ENCODE data around the gene TRMT13. TPM values are rescaled to one million over a fixed set of nuclear protein-coding genes. Genes with fewer than 3 reads are reported as not detected.

TRMT13 gene
- total and polyA plus RNA-seq, 2 donors (not counting 3 experiments of a cell fraction or from before 2014, with no cell fraction given): 2.9 to 14.1 TPM

DNA sequence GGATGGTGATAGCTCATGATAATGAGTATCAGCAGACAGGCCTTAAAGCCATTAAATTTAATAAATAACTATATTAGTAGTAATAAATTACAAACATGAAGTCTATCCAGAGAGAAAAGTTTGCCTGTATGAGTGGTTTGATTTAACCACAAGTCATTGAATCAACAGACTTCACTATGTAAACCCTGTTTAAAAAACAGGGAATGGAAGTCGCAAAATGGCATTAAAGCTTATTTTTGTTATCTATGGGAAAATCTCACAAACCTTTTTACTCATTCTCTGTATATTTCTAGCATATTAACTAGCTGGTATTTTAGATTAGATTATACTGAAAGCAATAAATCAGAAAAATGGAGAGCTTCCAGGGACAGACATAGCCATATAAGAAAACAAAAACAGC is 45.6 kb upstream of the TRMT13 start:
- H3K9me1 ChIP-seq (replicated peaks; ENCODE audit: control insufficient read depth, extremely low read depth, insufficient read depth, low read length): no peaks in the 10 kb centered on the region
- no peak overlapping the region for H3K4me3 ChIP-seq (replicated peaks in 1 of 3; ENCODE audit: insufficient read depth in 1 of 3, low read depth in 1 of 3, low read length in 3 of 3)
- no peaks in the 10 kb centered on the region for H3K27me3 ChIP-seq (ENCODE audit: control insufficient read depth in 2 of 2, insufficient read depth in 2 of 2, low read length in 2 of 2)
- H3K4me1 ChIP-seq (ENCODE audit: control insufficient read depth, extremely low read depth, insufficient read depth, low read length): peaks cover 3% of the 10 kb centered on the region
- no peak overlapping the region for H3K27ac ChIP-seq (ENCODE audit: insufficient read depth, low read depth, low read length)
- H3K79me2 ChIP-seq (ENCODE audit: control insufficient read depth, insufficient read depth, low read length): no peaks in the 10 kb centered on the region
- FAIRE-seq (no peak), DNase-seq (ENCODE audit: low read depth, low spot score) (no peak)
- TF ChIP-seq FOS (IDR thresholded peaks at IDR 0.05; ENCODE audit: borderline replicate concordance, insufficient read depth, low read length) (no peak), POLR2AphosphoS5 (IDR thresholded peaks at IDR 0.05; ENCODE audit: insufficient read depth, low read depth, low read length) (no peak), EZH2 (IDR thresholded peaks at IDR 0.05; ENCODE audit: borderline replicate concordance, low read depth, low read length, severe bottlenecking) (no peak), MYC (IDR thresholded peaks at IDR 0.05; ENCODE audit: low read depth, low read length) (no peak), POLR2A (IDR thresholded peaks at IDR 0.05; ENCODE audit: low read depth, low read length) (no peak), JUN (IDR thresholded peaks at IDR 0.05; ENCODE audit: borderline replicate concordance, insufficient read depth, insufficient read length, low read depth) (no peak), GATA2 (IDR thresholded peaks at IDR 0.05; ENCODE audit: insufficient read depth, insufficient read length, low read depth, low read length) (no peak)
- TF ChIP-seq, protein P1, sequence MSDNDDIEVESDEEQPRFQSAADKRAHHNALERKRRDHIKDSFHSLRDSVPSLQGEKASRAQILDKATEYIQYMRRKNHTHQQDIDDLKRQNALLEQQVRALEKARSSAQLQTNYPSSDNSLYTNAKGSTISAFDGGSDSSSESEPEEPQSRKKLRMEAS (IDR thresholded peaks at IDR 0.05; ENCODE audit: insufficient read depth, insufficient read length): no peak
- TF ChIP-seq, protein P2, sequence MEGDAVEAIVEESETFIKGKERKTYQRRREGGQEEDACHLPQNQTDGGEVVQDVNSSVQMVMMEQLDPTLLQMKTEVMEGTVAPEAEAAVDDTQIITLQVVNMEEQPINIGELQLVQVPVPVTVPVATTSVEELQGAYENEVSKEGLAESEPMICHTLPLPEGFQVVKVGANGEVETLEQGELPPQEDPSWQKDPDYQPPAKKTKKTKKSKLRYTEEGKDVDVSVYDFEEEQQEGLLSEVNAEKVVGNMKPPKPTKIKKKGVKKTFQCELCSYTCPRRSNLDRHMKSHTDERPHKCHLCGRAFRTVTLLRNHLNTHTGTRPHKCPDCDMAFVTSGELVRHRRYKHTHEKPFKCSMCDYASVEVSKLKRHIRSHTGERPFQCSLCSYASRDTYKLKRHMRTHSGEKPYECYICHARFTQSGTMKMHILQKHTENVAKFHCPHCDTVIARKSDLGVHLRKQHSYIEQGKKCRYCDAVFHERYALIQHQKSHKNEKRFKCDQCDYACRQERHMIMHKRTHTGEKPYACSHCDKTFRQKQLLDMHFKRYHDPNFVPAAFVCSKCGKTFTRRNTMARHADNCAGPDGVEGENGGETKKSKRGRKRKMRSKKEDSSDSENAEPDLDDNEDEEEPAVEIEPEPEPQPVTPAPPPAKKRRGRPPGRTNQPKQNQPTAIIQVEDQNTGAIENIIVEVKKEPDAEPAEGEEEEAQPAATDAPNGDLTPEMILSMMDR (IDR thresholded peaks at IDR 0.05; ENCODE audit: extremely low read depth in 1 of 2, insufficient read depth in 1 of 2, low read depth in 1 of 2, low read length in 2 of 2): no peak
- ChIA-PET CTCF (interaction anchor here (0.7 to 1.2 kb wide), 3 partner anchors 14 to 372 kb away, joined by 3 to 5 read pairs (median 3); no protein-coding TSS in a partner anchor), POLR2A (no interaction called here)
- no peaks in the 10 kb centered on the region for H4K20me1 ChIP-seq (replicated peaks; ENCODE audit: control insufficient read depth, extremely low read depth, insufficient read depth, low read length)
- no TSS peak for BruUV-seq (replicated peaks)
- no peak overlapping the region for H2AFZ ChIP-seq (ENCODE audit: low read depth, low read length)
- H3K9me3 ChIP-seq (replicated peaks; ENCODE audit: control insufficient read depth, insufficient read depth, low read length): no peaks in the 10 kb centered on the region
- H3K9ac ChIP-seq (replicated peaks; ENCODE audit: extremely low read depth, insufficient read depth, low read length): no peak overlapping the region
- no peak overlapping the region for H3K4me2 ChIP-seq (ENCODE audit: insufficient read depth, low read length)
- H3K36me3 ChIP-seq (ENCODE audit: control insufficient read depth in 2 of 2, extremely low read depth in 1 of 2, insufficient read depth in 2 of 2, low read length in 2 of 2): peaks cover 0 to 6% of the 10 kb centered on the region in 2 experiments
- dilution Hi-C loops (cut with MboI; ENCODE audit: extremely low pct_ligation_motif_present, low sequenced_read_pairs): no loop called here
- intact Hi-C loops (cut with micrococcal nuclease): no loop called here
